ENCODE data around the gene C16orf74. TPM values are rescaled to one million over a fixed set of nuclear protein-coding genes. Genes with fewer than 3 reads are reported as not detected.

C16orf74 gene
- total RNA-seq, 4 donors from 2014 or later, result 2.5 to 6.6 TPM; not detected in 2

DNA sequence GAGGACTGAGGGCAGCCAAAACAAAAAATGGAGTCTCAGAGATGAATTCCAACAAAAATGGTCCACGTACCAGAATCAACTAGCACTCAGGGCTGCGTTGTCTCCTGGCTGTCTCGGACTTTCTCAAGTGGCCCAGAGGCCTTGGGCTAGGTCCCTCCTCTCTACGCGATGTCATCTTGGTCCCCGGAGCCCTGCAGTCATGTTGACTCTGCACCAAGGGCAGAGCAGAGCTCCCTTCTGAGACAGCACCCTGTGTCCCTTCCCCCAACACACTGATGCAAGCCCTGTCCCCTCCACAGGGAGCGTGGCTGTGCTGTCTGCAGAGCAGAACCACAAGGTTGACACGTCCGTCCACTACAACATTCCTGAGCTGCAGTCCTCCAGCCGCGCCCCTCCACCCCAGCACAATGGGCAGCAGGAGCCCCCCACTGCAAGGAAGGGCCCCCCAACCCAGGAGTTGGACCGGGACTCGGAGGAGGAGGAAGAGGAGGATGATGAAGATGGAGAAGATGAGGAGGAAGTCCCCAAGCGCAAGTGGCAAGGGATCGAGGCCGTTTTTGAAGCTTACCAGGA lies 83.0 kb downstream of the C16orf74 start:
- no peaks in the 10 kb centered on the region for H3K4me1 ChIP-seq
- H3K4me3 ChIP-seq, result no peak overlapping the region
- peaks cover 0 to 95% (median 0%) of the 10 kb centered on the region in 3 donors for H3K36me3 ChIP-seq
- no peaks in the 10 kb centered on the region for H3K27me3 ChIP-seq
- no peaks in the 10 kb centered on the region for H3K9me3 ChIP-seq
- TF ChIP-seq, protein P1, sequence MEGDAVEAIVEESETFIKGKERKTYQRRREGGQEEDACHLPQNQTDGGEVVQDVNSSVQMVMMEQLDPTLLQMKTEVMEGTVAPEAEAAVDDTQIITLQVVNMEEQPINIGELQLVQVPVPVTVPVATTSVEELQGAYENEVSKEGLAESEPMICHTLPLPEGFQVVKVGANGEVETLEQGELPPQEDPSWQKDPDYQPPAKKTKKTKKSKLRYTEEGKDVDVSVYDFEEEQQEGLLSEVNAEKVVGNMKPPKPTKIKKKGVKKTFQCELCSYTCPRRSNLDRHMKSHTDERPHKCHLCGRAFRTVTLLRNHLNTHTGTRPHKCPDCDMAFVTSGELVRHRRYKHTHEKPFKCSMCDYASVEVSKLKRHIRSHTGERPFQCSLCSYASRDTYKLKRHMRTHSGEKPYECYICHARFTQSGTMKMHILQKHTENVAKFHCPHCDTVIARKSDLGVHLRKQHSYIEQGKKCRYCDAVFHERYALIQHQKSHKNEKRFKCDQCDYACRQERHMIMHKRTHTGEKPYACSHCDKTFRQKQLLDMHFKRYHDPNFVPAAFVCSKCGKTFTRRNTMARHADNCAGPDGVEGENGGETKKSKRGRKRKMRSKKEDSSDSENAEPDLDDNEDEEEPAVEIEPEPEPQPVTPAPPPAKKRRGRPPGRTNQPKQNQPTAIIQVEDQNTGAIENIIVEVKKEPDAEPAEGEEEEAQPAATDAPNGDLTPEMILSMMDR (IDR thresholded peaks at IDR 0.05), result no peak
- TF ChIP-seq POLR2A (IDR thresholded peaks at IDR 0.05), result no peak
- no peak overlapping the region for H3K27ac ChIP-seq
- DNase-seq, result peak in 1 of 3 donors; percentile 40

DNA sequence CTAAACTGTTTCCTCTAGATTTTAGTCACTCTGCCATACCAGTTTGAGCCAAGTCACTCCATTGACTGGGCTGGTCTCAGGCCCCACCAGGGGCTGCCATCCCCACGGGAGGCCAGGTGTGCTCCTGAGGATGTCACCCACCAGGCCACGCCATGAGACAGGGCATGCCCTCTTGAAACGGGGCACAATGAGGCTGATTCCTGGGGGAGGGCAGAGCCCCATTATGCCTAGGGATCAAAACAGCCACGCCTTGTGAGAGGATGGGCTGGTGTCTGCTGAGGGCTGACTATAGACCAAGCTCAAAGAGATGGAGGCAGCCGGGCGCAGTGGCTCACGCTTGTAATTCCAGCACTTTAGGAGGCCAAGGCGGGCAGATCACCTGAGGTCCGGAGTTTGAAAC lies 83.6 kb downstream of the C16orf74 start:
- no peaks in the 10 kb centered on the region for H3K4me1 ChIP-seq
- no peak for TF ChIP-seq POLR2A (IDR thresholded peaks at IDR 0.05)
- TF ChIP-seq, protein P1 (IDR thresholded peaks at IDR 0.05), result no peak
- H3K27me3 ChIP-seq, result no peaks in the 10 kb centered on the region
- no peak overlapping the region for H3K27ac ChIP-seq
- peaks cover 0 to 95% (median 0%) of the 10 kb centered on the region in 3 donors for H3K36me3 ChIP-seq
- H3K4me3 ChIP-seq, result no peak overlapping the region
- no peak for DNase-seq
- H3K9me3 ChIP-seq, result no peaks in the 10 kb centered on the region

DNA sequence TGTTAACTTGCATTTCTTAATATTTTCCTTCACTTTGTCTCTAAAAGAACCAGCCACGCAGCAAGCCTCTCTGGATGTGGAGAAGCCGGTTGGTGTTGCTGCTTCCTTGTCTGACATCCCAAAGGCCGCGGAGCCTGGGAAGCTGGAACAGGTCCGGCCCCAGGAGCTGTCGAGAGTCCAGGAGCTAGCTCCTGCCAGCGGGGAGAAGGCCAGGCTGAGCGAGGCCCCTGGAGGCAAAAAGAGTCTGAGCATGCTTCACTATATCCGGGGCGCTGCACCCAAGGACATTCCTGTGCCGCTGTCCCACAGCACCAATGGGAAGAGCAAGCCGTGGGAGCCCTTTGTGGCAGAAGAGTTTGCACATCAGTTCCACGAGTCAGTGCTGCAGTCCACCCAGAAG lies 85.0 kb downstream of the C16orf74 start:
- TF ChIP-seq POLR2A (IDR thresholded peaks at IDR 0.05), result no peak

DNA sequence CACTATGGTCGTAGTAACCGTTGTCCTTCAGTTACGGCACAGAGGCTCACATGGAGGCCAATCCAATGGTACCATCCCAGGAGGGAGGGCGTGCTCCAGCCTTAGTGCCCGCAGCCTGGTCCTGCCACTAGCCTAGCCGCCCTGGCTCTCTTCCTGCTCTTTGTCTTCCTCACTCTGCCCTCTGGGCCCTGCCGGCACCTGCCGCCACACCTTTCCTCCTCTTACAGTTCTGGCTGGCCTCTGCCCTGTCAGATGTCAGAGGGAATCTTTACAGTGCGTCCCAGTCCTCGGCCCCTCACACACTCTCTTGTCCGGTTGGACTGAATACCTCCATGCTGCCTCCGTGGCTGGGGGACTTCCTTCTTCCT lies 85.5 kb downstream of the C16orf74 start:
- H3K36me3 ChIP-seq, result peaks cover 0 to 97% (median 0%) of the 10 kb centered on the region in 3 donors
- H3K9me3 ChIP-seq, result no peaks in the 10 kb centered on the region
- H3K4me1 ChIP-seq, result no peaks in the 10 kb centered on the region
- no peaks in the 10 kb centered on the region for H3K27me3 ChIP-seq
- H3K27ac ChIP-seq, result no peak overlapping the region
- H3K4me3 ChIP-seq, result no peak overlapping the region
- DNase-seq, result no peak
- TF ChIP-seq POLR2A (IDR thresholded peaks at IDR 0.05), result no peak

More for the DNA sequence above, 85.0 kb downstream of the C16orf74 start:
- no peaks in the 10 kb centered on the region for H3K27me3 ChIP-seq
- no peaks in the 10 kb centered on the region for H3K9me3 ChIP-seq
- no peak overlapping the region for H3K27ac ChIP-seq
- no peak overlapping the region for H3K4me3 ChIP-seq
- DNase-seq, result peak in 1 of 3 donors; percentile 36
- H3K36me3 ChIP-seq, result peaks cover 0 to 97% (median 0%) of the 10 kb centered on the region in 3 donors
- H3K4me1 ChIP-seq, result no peaks in the 10 kb centered on the region

DNA sequence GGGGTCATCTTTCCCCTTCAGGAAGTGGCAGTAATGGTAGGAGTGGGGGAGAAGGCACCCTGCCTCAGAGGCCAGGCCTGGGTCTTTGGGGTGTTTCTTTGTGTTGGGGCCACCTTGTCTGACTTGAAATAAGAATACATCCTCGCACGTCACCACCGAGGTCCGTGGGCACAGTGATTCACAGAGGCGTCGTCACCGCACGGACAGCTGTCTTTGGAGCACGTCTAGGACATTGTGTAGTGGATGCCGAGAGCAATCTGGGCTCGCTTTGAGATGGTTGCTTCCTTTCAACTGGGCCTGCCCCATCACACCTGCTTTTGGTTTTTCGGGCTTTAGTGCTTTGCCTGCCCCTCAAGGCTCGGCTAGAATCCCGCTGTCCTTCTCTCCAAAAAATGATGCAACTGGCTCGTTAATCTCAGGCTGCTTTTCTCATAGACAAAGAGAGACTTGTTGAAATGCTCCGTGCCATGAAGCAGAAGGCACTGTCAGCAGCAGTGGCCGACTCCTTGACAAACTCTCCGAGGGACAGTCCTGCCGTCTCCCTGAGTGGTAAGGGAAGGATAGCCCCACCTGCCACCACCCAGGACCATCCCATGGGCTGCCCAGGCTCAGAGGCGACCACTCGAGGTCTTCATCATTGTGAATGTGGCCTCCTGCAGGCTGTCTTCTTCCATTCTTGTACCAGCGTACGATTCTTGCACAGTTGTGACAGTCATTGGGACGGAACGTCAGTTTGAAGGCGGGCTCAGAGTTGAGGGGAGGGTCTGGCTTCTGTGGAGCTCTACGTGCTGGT lies 86.1 kb downstream of the C16orf74 start:
- no peak for TF ChIP-seq POLR2A (IDR thresholded peaks at IDR 0.05)
- TF ChIP-seq, protein P1 (IDR thresholded peaks at IDR 0.05), result no peak
- Histone ChIP-seq H3K27me3 (no peaks in the 10 kb centered on the region), H3K4me1 (no peaks in the 10 kb centered on the region), H3K9me3 (no peaks in the 10 kb centered on the region), H3K27ac (no peak overlapping the region), H3K4me3 (no peak overlapping the region), H3K36me3 (peaks cover 0 to 98% (median 0%) of the 10 kb centered on the region in 3 donors)
- peak in 1 of 3 donors; percentile 45 for DNase-seq

DNA sequence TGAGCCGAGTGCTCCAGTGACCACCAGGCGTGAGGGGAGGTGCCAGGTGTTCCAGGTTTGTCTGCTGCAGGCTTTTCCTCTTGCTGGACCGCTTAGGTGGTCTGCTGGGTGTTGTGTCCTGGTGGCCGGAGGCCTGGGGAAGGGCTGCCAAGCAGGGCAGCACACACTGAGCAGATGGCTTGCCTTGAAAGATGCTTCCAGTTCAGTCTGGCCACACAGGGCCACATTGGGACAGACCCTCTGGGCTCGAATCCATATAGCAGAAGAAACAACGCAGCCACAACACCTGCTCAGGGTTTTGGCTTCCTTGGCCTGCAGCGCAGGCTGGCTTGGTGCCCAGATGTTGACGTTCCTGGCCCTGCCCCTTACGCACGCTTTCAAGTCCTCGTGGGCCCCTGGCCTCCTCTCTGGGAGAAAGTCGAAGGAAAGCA lies 87.0 kb downstream of the C16orf74 start:
- Histone ChIP-seq H3K36me3 (peaks cover 0 to 98% (median 0%) of the 10 kb centered on the region in 3 donors), H3K9me3 (no peaks in the 10 kb centered on the region), H3K4me3 (no peak overlapping the region), H3K4me1 (no peaks in the 10 kb centered on the region), H3K27me3 (no peaks in the 10 kb centered on the region), H3K27ac (no peak overlapping the region)
- TF ChIP-seq, protein P1 (IDR thresholded peaks at IDR 0.05), result no peak
- no peak for TF ChIP-seq POLR2A (IDR thresholded peaks at IDR 0.05)
- DNase-seq, result peak in 1 of 3 donors; percentile 59

Measured in Peyer's patch (tissue), 4 donors.